ENCODE data around the gene SPINT1.

Gene SPINT1

GRCh38 chr15:40843885-40844695, at the start of gene SPINT1:
SPINT1 (plus strand) TSS chr15:40844048; CDS start chr15:40844555, 507 bp downstream.
- no peak for FAIRE-seq

GRCh38 chr15:40796041-40796440, 47.8 kb upstream of the SPINT1 start:
- FAIRE-seq: no peak

GRCh38 chr15:40796512-40796911, 47.3 kb upstream of the SPINT1 start:
- FAIRE-seq: no peak

- FAIRE-seq: no peak
Observed at GRCh38 chr15:40799523-40799922, 44.3 kb upstream of the SPINT1 start.

GRCh38 chr15:40803076-40803475, 40.8 kb upstream of the SPINT1 start:
- FAIRE-seq: no peak

GRCh38 chr15:40803688-40804087, 40.2 kb upstream of the SPINT1 start:
- no peak for FAIRE-seq

- FAIRE-seq: no peak
Observed at GRCh38 chr15:40806672-40807027, 37.2 kb upstream of the SPINT1 start.

GRCh38 chr15:40807028-40807887, 36.6 kb upstream of the SPINT1 start, which contains the start of the genes DNAJC17 and ZFYVE19:
DNAJC17 (minus strand) TSS chr15:40807473; CDS start chr15:40807446, 27 bp downstream.
ZFYVE19 (plus strand) TSS chr15:40807089; CDS start chr15:40807590, 501 bp downstream.
- FAIRE-seq: no peak

- no peak for FAIRE-seq
Observed at GRCh38 chr15:40807888-40808461, 35.9 kb upstream of the SPINT1 start.

- no peak for FAIRE-seq
Observed at GRCh38 chr15:40808861-40809450, 34.9 kb upstream of the SPINT1 start.

- no peak for FAIRE-seq
Observed at GRCh38 chr15:40812721-40813425, 31.0 kb upstream of the SPINT1 start.

GRCh38 chr15:40815042-40815698, 28.7 kb upstream of the SPINT1 start:
- no peak for FAIRE-seq

GRCh38 chr15:40819048-40819447, 24.8 kb upstream of the SPINT1 start:
- FAIRE-seq: no peak

- no peak for FAIRE-seq
Observed at GRCh38 chr15:40821195-40821594, 22.7 kb upstream of the SPINT1 start.

GRCh38 chr15:40823572-40824343, 20.1 kb upstream of the SPINT1 start:
- no peak for FAIRE-seq

- FAIRE-seq: no peak
Observed at GRCh38 chr15:40825661-40826422, 18.0 kb upstream of the SPINT1 start.

- FAIRE-seq: no peak
Observed at GRCh38 chr15:40826423-40827075, 17.3 kb upstream of the SPINT1 start.

GRCh38 chr15:40828447-40829036, 15.3 kb upstream of the SPINT1 start, which contains the start of gene PPP1R14D:
PPP1R14D (minus strand) TSS chr15:40828708; CDS start chr15:40828641, 67 bp downstream.
- FAIRE-seq: no peak

GRCh38 chr15:40829115-40829514, 14.7 kb upstream of the SPINT1 start:
- FAIRE-seq: no peak
